ENCODE measurements around the gene FLNB.
"Not testable (repeated sequence)": the region's sequence is repeated elsewhere in the genome, so short reads cannot be mapped to it uniquely, and the experiment has no call there.

FLNB gene

DNA sequence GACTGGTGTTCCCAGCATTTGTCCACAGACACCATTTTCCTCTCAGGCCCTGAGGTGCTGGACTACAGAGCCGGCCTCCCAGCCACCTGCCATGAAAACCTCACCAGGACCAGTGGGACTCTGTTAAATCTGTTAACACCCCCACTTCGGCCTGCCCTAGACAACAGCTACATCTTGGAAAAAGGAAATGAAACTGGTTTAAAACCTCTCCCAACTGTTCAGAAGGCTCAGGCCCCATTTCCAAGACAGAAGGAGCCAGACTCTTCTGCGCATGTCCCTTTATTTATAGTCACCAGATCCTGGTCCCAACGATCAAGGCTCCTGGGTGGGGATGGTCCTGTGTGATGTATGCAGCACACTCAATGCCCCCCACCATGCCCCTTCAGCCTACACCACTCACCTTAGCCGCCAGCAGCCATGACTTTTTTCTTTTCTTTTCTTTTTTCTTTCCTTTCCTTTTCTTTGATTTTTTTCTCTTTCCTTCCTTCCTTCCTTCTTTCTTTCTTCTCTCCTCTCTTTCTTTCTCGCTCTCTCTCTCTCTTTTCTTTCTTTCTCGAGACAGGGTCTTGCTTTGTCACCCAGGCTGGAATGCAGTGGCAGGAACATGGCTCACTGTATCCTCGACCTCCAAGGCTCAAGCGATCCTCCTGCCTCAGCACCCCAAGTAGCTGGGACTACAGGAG, 25.5 kb upstream of the FLNB start:
- DNase-seq = no peak

DNA sequence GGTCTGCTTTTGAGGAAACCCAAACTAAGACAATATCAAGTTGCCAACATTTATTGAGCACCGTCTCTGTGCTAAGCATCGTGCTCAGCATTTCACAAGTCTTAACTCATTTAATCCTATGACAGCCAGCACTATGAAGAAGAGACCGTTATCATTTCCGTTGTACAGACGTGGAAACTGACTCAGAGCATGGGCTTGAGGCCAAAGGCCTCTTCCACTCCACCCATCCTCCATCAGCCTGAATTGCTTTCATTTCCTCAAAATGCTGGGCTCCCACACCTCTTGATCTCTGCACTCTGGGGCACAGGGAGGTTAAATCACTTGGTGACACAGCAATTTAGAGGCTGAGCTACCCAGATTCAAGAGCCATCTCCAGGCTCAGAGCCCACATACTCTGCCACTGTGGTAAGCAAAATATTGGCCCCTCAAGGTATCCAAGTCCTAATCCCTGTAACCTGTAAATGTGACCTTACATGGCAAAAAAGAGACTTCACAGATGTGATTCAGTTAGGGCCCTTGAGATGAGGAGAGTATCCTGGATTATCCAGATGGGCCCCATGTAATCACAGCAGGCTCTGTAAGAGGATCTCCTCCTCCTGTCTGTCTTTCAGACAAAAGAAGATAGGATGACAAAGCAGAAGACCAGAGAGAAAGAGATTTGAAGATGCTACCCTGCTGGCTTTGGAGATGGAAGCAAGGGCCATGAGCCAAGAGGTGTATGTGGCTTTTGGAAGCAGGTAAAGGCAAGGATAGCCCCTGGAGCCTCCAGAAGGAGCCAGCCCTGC, 24.3 kb upstream of the FLNB start:
- no peak for DNase-seq

DNA sequence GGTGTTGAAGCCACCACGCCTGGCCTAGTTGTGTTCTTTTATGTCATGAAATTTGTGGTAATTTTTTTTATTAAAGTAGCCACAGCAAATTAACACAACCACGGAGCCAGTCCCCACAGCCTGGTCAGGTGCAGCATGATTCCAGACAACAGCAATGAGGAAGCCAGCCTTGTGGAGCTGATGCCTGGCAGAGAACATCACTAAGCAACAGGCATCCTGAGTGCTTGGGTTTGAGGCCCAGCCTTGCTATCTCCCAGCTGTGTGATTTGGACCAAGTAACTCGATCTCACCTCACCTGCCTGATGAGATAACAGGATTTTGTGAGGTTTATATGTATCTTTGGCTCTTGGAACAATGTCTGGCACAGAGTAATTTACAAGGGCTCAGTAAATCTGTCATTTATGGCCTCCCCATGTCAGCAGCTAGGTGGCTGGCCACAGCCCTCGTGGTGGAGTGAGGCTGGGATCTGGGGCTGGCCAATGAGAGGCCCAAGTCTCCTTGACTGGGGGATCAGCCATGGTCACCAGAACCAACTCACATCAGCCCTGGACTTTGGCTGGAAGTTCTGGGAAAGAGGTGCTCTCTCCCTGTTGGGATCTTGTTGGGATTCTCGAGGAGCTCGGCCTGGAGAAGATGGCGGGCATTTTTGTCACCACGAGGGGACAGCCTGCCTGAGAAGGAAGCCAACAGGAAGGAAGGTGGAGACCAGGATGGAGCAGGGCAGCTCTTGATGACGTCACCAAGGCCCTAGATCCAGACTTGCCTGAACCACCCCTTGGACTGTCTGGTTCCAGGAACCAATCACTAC, 22.8 kb upstream of the FLNB start:
- no peak for DNase-seq

DNA sequence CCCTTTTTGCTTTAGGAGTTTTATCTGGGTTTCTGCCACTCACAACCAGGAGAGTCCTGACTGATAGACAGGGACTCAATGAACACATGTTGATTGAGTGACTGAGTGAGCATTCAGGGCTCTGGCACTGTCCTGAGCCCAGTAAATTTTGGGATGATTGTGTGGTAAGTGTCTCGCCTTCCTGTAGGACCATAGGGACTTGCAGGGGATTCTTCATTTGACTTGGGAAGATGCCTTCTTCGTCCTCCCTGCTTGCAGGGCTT, 22.3 kb upstream of the FLNB start:
- DNase-seq = no peak

DNA sequence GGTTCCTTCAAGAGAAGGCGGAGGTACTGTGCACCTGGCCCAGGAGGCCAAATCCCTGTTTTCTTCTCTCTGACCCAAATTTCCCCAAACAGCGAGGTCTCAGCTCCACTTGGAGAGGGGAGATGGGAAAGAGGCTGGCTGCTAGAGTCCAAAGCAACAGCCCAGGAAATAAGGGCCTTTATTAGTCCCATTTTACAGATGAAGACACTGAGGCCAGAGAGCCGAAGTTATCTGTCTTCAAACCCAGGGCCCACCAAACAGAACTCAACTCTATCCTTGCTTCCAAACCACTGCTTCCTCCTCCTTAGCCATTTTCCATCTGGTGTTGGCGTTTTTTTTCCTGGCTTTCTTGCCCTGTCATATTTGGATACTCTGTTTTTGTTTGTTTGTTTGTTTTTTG, 22.0 kb upstream of the FLNB start:
- no peak for DNase-seq

DNA sequence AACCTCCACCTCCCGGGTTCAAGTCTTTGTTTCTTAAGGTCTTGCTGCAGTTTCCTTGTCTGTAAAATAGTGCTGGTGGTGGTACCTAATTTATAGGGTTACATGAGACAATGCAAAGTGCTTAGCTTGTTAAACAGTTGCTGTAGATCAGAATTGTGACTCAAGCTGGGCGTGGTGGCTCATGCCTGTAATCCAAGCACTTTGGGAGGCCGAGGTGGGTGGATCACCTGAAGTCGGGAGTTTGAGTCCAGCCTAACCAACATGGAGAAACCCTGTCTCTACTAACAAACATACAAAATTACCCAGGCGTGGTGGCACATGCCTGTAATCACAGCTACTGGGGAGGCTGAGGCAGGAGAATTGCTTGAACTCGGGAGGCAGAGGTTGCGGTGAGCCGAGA, 19.0 kb upstream of the FLNB start:
- DNase-seq = not testable (repeated sequence)

DNA sequence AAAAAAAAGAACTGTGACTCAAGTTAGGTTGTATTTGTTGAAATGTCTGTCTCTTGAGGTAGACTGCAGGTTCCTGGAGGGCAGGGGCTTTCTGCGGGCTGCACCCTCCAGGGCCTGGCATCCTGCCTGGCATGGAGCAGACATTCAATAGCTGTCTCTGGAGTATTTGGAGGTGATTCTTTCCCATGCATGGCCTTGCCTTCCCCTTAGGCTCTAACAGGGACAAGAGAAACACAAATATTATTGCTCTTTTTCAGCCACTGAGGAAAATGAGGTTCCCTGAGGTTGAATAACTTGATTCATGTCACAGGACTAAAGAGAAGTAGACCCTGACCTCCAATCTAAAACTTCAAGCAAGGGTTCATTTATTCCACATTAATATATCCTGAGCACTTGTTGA, 18.6 kb upstream of the FLNB start:
- no peak for DNase-seq

DNA sequence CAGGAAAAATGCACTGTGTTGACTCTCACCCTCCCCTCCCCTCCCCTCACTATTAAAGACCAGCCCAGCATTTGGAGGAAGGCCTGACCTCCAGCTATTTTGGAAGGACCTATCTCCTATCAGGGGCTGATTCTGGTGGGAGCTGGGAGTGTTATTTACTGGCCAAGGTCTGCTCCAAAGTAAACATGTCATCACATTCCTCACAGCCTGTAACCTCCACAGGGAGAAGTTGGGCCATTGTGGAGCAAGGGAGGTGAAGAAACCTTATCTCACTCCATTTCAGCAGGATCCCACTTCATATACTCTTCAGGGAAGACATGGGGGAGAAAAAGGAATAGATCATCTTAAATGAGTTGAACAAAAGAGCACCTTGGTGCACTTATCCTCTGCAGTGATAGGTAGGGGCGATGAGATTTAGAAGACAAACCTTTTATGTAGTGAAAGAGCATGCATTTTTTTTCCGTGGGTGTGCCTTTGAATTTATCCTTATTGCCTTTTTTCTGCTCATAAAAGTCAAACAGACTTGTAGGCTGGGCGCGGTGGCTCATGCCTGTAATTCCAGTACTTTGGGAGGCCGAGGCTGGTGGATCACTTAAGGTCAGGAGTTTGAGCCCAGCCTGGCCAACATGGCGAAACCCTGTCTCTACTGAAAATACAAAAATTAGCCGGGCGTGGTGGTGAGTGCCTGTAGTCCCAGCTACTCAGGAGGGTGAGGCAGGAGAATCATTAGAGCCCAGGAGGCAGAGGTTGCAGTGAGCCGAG, 15.6 kb upstream of the FLNB start:
- DNase-seq = no peak

DNA sequence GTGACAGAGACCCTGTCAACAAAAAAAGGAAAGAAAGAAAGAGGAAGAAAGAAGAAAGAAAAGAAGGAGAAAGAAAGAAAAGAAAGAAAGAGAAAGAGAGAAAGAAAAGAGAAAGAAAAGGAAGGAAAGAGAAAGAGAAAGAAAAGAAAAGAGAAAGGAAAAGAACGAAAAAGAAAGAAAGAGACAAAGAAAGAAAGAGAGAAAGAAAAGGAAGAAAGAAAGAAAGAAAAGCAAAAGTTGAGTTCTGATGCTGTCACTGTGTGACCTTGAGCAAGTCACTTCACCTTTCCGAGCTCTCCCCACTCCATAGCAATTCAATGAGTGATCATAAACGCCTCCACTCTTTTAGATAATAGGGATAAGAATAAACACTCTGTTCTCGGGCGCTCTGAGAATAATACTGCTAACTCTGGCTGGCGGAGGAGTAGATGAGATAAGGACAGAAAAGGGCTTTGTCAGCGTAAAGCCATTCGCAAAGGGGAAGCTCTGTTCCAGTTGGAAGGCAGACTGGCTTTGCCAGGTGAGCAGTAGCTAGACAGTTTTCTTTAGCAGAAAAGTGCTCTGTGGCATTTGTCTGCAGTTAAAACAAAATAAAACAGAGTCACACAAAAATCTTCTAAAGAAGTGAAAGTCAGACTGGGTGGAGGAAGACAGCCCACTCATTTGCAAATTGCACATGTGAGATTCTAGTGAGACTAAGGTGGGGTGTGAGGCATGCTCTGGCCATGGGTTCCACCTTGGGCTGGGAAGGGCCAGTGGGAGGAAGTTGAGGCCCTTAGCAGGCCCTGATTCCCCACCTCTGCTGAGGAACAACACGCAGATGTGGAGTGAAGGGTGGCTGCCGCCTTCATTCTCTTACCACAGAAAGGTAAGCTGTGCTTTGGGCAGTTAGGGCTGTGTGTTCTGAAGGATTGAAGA, 9.6 kb upstream of the FLNB start:
- no peak for DNase-seq

DNA sequence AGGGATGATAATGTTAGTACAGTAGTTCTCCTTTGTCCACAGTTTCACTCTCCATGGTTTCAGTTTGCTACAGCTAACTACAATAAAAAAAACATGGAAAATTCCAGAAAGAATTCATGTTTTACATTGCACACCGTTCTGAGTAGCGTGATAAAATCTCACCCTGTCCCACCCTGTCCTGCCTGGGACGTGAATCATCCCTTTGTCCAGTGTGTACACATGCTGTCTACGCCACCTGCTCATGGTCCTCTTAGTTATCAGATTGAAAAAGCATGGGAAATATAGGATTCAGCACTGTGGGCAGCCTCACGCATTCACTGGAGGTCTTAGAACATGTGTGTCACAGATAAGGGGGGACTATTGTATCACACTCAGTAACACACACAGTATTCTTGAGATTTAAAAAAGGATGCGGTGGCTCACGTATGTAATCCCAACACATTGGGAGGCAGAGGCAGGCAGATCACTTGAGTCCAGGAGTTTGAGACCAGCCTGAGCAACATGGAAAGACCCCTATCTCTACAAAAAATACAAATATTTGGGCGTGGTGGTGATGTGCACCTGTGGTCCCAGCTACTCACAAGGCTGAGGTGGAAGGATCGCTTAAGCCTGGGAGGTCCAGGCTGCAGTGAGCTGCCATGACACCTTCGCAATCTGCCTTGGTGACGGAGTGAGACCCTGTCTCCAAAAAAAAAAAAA, 8.7 kb upstream of the FLNB start:
- DNase-seq = no peak

DNA sequence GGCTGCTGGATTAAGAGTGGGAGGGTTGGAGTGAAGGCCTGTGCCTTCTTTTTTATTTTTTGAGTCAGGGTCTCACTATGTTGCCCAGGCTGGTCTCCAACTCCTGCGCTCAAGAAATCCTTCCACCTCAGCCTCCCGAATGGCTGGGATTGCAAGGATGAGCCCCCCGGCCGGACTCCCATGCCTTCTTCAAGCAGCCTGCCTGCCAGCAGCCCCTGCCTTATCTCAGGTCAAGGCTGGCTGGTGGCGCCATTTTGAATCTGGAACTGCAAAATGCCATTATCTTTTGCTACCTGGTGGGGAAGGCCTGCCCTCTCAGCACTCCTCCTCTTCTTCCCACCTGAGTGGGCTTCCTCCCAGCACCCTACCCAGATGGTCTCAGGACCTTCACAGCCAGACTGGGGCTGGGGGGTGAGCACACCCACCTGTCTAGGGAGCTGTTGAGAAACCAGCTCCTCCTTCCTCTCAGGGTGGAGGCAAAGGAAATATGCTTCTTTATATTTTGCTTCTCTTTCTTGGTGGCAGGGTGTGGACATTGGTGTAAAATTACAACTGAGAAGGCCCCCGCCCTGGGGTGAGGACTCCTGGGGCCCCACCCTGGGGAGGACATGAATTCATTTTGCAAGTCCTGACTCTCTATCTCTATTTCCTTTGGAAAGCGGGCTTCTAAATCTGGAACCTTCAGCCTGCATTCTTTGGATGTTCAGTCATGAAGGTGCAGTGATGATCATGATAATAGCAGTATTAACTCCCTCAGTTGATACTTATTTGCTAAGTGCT, 7.7 kb upstream of the FLNB start:
- no peak for DNase-seq

DNA sequence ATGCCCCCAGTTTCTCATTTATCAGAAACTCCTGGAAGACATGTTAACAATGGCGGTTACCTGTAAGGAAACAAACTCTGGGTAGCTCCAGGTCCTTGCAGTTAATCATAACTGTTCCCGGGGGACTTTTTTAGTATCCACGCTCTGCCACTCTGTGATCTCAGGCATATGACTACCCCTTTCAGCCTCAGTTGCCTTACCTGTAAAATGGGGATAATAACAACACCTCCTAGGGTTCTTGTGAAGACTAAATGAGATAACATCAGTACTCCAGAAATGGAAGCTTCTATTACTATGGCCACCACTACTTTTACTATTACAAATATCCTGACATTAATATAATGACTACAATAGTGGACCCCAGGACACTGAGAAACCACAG, 7.1 kb upstream of the FLNB start:
- no peak for DNase-seq

DNA sequence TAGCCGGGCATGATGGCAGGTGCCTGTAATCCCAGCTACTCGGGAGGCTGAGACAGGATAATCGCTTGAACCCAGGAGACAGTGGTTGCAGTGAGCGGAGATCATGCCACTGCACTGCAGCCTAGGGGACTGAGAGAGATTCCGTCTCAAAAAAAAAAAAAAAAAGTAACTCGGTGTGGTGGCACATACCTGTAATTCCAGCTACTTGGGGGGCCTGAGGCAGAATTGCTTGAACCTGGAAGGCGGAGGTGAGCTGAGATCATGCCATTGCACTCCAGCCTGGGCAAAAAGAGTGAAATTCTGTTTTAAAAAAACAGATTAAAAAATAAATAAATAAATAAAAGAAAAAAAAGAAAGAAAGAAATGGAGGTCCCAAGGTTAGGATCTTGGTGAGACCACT, 6.2 kb upstream of the FLNB start:
- DNase-seq = no peak

DNA sequence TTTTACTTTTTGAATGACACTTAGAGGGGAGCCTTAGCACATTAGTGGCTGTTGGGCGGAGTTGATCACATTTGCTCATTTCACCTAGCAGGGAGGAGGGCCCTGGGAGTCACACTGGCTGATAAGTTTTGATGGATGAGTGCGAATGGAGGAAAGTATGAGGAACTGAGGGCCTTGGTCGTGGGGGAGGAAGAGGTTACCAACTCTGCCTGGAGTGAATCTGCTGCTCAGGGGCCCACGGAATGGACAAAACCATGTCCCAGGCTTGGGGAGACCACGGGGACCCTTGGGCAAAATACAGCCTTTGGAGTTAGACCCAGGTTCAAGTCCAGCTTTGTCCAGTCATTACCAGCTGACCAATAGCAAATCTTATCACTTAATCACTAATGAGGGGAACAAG, 5.1 kb upstream of the FLNB start:
- no peak for DNase-seq

DNA sequence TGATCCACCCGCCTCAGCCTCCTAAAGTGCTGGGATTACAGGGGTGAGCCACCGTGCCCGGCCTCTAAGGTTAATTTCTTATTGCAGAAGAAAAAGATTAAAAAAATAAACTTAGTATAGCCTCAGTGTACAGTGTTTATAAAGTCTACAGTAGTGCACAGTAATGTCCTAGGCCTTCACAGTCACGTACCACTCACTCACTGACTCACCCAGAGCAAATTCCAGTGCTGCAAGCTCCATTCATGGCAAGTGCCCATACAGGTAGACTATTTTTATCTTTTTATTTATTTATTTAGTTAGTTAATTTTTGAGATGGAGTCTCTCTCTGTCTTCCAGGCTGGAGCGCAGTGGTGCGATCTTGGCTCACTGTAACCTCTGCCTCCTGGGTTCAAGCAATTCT, 3.2 kb upstream of the FLNB start:
- no peak for DNase-seq

DNA sequence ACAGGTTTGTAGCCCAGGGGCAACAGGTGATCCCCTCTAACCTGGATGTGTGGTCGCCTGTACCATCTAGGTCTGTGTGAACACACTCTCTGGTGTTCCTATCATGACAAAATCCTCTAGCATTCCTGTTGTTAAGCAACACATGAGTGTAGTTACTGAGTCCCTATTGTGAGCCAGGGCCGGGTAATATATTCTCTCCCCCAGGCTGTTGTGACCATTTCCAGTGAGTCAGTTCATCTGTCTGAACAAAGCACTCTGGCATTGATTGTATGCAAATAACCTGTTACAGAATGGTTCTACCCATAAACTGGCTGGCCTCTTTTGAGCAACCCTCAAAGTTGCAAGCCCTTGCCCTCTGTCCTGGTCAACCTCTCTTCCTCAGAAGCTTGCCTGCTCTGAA, 2.6 kb upstream of the FLNB start:
- DNase-seq = no peak

DNA sequence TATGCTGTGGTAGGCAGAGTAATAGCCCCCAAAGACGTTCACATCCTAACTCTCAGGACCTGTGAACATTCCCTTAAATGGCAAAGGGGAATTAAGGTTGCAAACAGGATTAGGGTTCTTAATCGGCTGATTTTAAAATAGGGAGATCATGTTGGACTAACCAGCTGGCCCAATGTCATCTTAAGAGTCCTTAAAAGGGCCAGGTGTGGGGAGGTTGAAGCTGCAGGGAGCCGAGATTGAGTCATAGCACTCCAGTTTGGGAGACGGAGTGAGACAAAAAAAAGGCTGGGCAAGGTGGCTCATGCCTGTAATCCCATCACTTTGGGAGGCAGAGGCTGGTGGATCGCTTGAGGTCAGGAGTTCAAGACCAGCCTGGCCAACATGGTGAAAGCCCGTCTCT, 1.6 kb upstream of the FLNB start:
- DNase-seq = no peak

DNA sequence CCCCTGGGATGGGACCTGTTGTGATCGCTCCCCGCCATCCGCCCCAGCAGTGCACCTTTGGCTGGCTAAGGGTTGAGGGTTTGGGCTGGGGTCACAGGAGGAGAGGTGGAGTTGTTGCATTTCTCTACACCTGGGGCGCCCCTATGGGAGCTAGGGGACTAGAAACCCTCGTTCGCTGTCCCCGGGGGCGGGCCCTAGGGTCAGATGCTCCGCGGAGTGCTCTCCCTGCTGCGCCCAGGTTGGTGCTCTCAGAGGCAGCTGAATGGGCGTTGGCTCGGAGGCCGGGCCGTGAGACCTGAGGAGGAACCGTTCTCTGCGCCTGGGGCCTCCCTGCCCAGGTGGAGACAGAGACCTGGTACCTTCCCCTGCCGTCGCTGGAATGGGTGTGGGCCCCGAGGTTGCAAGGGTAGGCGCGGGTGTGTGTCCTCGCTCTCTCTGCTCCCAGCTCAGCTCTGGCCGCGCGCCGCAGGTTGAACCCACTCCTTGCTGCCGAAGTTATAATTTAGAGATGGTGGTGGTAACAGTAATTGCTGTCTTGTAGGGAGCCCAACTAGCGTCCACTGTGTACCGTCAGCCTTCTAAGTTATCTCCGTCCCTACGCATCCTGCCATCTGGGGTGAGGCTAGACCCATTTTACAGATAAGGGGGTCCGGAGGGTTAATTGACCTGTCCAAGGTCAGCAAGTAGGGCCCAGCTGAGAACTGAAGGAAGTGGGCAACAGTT, 965 bp downstream of the FLNB start:
- DNase-seq = no peak

DNA sequence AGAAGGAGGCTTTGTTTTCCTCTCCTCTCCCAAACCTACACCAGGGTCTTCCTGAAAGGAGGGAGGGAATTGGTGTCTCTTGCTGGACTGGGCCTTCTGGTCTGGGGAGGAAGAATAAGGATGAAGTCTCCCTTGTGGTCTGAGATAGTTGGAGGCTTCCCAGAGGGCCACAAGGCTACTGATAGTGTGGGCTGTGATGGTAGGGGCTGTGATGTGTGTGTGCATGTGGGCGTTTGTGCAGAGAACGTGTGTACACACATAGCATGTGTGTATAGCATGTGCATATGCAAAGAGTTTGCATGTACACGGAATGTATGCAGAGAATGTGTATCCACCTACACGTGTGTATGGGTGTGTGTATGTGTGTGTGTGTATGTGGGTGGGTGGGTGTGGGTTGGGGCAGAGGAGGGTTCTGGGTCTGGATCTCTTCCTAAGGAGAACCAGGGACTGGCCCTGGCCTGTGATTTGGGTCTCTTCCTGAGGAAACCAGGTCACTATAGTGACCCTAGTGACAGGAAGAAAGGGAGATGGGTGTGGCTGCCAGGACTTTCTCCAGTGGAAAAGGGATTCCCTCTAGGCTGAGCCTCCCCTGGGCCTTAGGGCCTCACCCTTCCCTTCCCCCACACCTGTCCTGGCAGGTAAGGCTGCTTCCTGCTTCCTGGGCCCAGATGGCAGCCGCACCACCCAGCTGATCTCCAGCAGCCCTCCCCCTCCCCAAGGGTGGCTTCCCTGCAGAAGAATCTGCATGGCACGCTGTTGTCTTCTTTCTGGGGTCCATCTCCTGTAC, 1.7 kb downstream of the FLNB start:
- no peak for DNase-seq
